ENCODE results near the gene PARD6G. TPM values are rescaled to one million over a fixed set of nuclear protein-coding genes. Genes with fewer than 3 reads are reported as not detected.

Gene PARD6G
- total and polyA plus RNA-seq, 2 experiments from 2014 or later: 6.9 to 18.5 TPM

DNA sequence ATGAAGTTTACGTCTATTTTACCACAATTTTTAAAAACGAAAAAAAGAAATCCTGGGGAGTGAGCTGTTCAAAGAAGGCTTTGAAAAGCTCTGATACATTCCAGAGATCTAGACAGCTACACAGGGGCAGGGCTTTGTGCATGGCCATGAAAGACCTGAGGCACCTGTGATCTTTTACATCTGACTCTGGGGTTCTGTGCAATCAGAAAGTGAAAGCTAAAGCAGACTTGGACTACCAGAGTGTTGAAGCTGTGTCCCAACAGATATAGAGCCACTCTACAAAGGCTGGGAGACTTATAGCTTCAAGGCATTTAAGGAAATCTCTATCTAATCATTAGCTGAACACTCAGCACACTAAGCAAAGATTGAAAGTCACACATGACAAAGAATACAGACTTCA, 34.1 kb downstream of the PARD6G start (continued):
- TF ChIP-seq, protein P1, sequence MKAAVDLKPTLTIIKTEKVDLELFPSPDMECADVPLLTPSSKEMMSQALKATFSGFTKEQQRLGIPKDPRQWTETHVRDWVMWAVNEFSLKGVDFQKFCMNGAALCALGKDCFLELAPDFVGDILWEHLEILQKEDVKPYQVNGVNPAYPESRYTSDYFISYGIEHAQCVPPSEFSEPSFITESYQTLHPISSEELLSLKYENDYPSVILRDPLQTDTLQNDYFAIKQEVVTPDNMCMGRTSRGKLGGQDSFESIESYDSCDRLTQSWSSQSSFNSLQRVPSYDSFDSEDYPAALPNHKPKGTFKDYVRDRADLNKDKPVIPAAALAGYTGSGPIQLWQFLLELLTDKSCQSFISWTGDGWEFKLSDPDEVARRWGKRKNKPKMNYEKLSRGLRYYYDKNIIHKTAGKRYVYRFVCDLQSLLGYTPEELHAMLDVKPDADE (IDR thresholded peaks at IDR 0.05): no peak
- TF ChIP-seq CREB1 (CRISPR knock-in tag; IDR thresholded peaks at IDR 0.05; ENCODE audit: low read depth) (no peak), EZH2phosphoT487 (IDR thresholded peaks at IDR 0.05; ENCODE audit: unreplicated experiment) (no peak)
- TF ChIP-seq, protein P2, sequence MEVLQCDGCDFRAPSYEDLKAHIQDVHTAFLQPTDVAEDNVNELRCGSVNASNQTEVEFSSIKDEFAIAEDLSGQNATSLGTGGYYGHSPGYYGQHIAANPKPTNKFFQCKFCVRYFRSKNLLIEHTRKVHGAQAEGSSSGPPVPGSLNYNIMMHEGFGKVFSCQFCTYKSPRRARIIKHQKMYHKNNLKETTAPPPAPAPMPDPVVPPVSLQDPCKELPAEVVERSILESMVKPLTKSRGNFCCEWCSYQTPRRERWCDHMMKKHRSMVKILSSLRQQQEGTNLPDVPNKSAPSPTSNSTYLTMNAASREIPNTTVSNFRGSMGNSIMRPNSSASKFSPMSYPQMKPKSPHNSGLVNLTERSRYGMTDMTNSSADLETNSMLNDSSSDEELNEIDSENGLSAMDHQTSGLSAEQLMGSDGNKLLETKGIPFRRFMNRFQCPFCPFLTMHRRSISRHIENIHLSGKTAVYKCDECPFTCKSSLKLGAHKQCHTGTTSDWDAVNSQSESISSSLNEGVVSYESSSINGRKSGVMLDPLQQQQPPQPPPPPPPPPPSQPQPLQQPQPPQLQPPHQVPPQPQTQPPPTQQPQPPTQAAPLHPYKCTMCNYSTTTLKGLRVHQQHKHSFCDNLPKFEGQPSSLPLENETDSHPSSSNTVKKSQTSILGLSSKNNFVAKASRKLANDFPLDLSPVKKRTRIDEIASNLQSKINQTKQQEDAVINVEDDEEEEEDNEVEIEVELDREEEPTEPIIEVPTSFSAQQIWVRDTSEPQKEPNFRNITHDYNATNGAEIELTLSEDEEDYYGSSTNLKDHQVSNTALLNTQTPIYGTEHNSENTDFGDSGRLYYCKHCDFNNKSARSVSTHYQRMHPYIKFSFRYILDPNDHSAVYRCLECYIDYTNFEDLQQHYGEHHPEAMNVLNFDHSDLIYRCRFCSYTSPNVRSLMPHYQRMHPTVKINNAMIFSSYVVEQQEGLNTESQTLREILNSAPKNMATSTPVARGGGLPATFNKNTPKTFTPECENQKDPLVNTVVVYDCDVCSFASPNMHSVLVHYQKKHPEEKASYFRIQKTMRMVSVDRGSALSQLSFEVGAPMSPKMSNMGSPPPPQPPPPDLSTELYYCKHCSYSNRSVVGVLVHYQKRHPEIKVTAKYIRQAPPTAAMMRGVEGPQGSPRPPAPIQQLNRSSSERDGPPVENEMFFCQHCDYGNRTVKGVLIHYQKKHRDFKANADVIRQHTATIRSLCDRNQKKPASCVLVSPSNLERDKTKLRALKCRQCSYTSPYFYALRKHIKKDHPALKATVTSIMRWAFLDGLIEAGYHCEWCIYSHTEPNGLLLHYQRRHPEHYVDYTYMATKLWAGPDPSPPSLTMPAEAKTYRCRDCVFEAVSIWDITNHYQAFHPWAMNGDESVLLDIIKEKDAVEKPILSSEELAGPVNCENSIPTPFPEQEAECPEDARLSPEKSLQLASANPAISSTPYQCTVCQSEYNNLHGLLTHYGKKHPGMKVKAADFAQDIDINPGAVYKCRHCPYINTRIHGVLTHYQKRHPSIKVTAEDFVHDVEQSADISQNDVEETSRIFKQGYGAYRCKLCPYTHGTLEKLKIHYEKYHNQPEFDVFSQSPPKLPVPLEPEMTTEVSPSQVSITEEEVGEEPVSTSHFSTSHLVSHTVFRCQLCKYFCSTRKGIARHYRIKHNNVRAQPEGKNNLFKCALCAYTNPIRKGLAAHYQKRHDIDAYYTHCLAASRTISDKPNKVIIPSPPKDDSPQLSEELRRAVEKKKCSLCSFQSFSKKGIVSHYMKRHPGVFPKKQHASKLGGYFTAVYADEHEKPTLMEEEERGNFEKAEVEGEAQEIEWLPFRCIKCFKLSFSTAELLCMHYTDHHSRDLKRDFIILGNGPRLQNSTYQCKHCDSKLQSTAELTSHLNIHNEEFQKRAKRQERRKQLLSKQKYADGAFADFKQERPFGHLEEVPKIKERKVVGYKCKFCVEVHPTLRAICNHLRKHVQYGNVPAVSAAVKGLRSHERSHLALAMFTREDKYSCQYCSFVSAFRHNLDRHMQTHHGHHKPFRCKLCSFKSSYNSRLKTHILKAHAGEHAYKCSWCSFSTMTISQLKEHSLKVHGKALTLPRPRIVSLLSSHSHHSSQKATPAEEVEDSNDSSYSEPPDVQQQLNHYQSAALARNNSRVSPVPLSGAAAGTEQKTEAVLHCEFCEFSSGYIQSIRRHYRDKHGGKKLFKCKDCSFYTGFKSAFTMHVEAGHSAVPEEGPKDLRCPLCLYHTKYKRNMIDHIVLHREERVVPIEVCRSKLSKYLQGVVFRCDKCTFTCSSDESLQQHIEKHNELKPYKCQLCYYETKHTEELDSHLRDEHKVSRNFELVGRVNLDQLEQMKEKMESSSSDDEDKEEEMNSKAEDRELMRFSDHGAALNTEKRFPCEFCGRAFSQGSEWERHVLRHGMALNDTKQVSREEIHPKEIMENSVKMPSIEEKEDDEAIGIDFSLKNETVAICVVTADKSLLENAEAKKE (CRISPR knock-in tag; IDR thresholded peaks at IDR 0.05): no peak

DNA sequence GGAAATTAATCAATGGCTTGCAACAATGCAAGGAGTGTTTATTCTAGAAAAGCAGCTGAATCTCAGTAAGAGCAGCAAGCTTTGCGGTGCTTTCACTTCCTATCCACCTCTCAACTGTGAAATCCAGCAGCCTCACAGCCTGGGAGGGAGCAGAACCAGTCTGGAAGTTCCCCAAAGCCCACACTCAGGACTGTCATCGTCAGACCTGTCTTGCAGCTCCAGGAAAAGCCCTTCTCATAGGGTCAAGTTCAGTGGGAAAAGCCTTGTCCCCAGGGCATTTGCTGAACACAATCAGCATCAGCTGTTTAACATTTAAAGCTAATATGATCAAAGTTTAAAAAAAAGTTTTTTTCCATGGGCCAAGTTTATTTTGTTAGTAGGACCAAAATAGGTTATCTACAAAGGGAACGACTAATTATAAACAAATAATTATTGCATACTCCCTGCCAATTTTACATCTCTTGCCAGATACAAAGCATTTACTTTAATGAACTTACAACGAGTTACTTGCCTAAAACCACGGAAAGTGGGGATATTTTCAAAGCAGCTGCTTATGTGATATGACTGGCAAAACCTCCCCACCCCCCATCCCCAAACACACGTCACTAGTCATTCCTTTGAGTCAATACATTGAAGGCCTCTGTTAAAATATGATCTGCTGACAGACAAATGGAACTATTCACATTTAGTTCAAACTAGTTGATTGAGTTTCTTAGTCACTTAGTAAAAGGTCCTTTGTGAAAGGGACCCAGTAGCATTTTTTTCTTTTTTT, 36.8 kb downstream of the PARD6G start:
- no peak overlapping the region for H3K27ac Mint-ChIP-seq
- Histone ChIP-seq H3K4me1 (ENCODE audit: insufficient read depth) (peaks cover 4% of the 10 kb centered on the region; the same call in 1 of the 2 replicates), H3K4me2 (no peak overlapping the region), H4K20me1 (replicated peaks; ENCODE audit: insufficient read depth) (peaks cover 5% of the 10 kb centered on the region; the same call in 1 of the 2 replicates), H3K27me3 (ENCODE audit: insufficient read depth) (no peaks in the 10 kb centered on the region), H3K79me2 (replicated peaks; ENCODE audit: insufficient read depth) (no peaks in the 10 kb centered on the region), H3K36me3 (ENCODE audit: insufficient read depth) (no peaks in the 10 kb centered on the region), H3K4me3 (no peak overlapping the region), H3F3A (replicated peaks; ENCODE audit: low read depth) (no peaks in the 10 kb centered on the region), H3K27ac (ENCODE audit: low read depth) (no peak overlapping the region), H2AFZ (no peak overlapping the region), H3K9me2 (ENCODE audit: insufficient read depth) (no peaks in the 10 kb centered on the region)
- no peak overlapping the region for H3K4me3 Mint-ChIP-seq
- ATAC-seq (peak; percentile 59; the same call in 2 of the 3 replicates), DNase-seq (ENCODE audit: low spot score) (no peak)
- H3K4me1 Mint-ChIP-seq: peaks cover 7% of the 10 kb centered on the region; the same call in 2 of the 3 replicates
- no peaks in the 10 kb centered on the region for H3K36me3 Mint-ChIP-seq (ENCODE audit: low read depth)
- H3K9me3 Mint-ChIP-seq: no peaks in the 10 kb centered on the region
- H3K27me3 Mint-ChIP-seq (ENCODE audit: insufficient read depth, low read depth, poor library complexity): peaks cover 2% of the 10 kb centered on the region
- no peak for TF ChIP-seq JUNB (IDR thresholded peaks at IDR 0.05; ENCODE audit: unreplicated experiment)
- no peak for TF ChIP-seq ZNF114 (CRISPR knock-in tag; IDR thresholded peaks at IDR 0.05)
- no peak for TF ChIP-seq NANOG (IDR thresholded peaks at IDR 0.05; ENCODE audit: borderline replicate concordance)
- TF ChIP-seq POLR2AphosphoS5 (IDR thresholded peaks at IDR 0.05; ENCODE audit: low read depth): no peak
- TF ChIP-seq, protein P1 (IDR thresholded peaks at IDR 0.05): no peak
- TF ChIP-seq CREB1 (CRISPR knock-in tag; IDR thresholded peaks at IDR 0.05; ENCODE audit: low read depth): no peak
- TF ChIP-seq STAT1 (IDR thresholded peaks at IDR 0.05; ENCODE audit: unreplicated experiment): no peak
- TF ChIP-seq ZNF331 (CRISPR knock-in tag; IDR thresholded peaks at IDR 0.05; ENCODE audit: low read depth): no peak
- no peak for TF ChIP-seq EZH2 (IDR thresholded peaks at IDR 0.05; ENCODE audit: low read depth, unreplicated experiment)
- TF ChIP-seq, protein P3, sequence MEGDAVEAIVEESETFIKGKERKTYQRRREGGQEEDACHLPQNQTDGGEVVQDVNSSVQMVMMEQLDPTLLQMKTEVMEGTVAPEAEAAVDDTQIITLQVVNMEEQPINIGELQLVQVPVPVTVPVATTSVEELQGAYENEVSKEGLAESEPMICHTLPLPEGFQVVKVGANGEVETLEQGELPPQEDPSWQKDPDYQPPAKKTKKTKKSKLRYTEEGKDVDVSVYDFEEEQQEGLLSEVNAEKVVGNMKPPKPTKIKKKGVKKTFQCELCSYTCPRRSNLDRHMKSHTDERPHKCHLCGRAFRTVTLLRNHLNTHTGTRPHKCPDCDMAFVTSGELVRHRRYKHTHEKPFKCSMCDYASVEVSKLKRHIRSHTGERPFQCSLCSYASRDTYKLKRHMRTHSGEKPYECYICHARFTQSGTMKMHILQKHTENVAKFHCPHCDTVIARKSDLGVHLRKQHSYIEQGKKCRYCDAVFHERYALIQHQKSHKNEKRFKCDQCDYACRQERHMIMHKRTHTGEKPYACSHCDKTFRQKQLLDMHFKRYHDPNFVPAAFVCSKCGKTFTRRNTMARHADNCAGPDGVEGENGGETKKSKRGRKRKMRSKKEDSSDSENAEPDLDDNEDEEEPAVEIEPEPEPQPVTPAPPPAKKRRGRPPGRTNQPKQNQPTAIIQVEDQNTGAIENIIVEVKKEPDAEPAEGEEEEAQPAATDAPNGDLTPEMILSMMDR (conservative IDR thresholded peaks at IDR 0.05; ENCODE audit: low read depth in 2 of 2): no peak
